ENCODE results near the gene NR3C1. TPM values are rescaled to one million over a fixed set of nuclear protein-coding genes. Genes with fewer than 3 reads are reported as not detected.

Gene NR3C1
- total RNA-seq, 4 donors from 2014 or later: 40.4 to 55.0 (median 45.2) TPM

- DNase-seq (ENCODE audit: low spot score in 2 of 2): no peak
- H3K4me3 ChIP-seq (ENCODE audit: low read depth, poor library complexity, severe bottlenecking): no peak overlapping the region
- 32% methylated on average over 5 of the region's 5 CpGs for WGBS, 2 donors
- intact Hi-C loops (cut with DNase I; ENCODE audit: low total_unique reads): no loop called here
- no peak for TF ChIP-seq CTCF (IDR thresholded peaks at IDR 0.05)
Measured at GRCh38 chr5:143396353-143396940, 7.0 kb downstream of the NR3C1 start.

GRCh38 chr5:143395638-143396352 lies 7.7 kb downstream of the NR3C1 start:
- H3K4me3 ChIP-seq (ENCODE audit: low read depth, poor library complexity, severe bottlenecking): no peak overlapping the region
- no peak for DNase-seq (ENCODE audit: low spot score in 2 of 2)
- 22 to 26% methylated on average over 2 of the region's 2 CpGs for WGBS, 2 donors
- intact Hi-C loops (cut with DNase I; ENCODE audit: low total_unique reads): no loop called here
- TF ChIP-seq POLR2A (IDR thresholded peaks at IDR 0.05) (no peak), CTCF (IDR thresholded peaks at IDR 0.05) (no peak)

GRCh38 chr5:143393524-143393923 lies 10.0 kb downstream of the NR3C1 start:
- no peak for DNase-seq (ENCODE audit: low spot score in 2 of 2)
- H3K4me3 ChIP-seq (ENCODE audit: low read depth, poor library complexity, severe bottlenecking): no peak overlapping the region
- intact Hi-C loops (cut with DNase I; ENCODE audit: low total_unique reads): no loop called here
- TF ChIP-seq CTCF (IDR thresholded peaks at IDR 0.05) (no peak), POLR2A (IDR thresholded peaks at IDR 0.05) (no peak)
- WGBS, 2 donors: 43 to 49% methylated on average over 1 of the region's 1 CpG

GRCh38 chr5:143390941-143391340 lies 12.5 kb downstream of the NR3C1 start:
- DNase-seq (ENCODE audit: low spot score in 2 of 2): no peak
- TF ChIP-seq CTCF (IDR thresholded peaks at IDR 0.05): no peak
- TF ChIP-seq POLR2A (IDR thresholded peaks at IDR 0.05): no peak
- 54 to 65% methylated on average over 2 of the region's 2 CpGs for WGBS, 2 donors
- intact Hi-C loops (cut with DNase I; ENCODE audit: low total_unique reads): no loop called here
- H3K4me3 ChIP-seq (ENCODE audit: low read depth, poor library complexity, severe bottlenecking): no peak overlapping the region

GRCh38 chr5:143390258-143390657 lies 13.2 kb downstream of the NR3C1 start:
- DNase-seq (ENCODE audit: low spot score in 2 of 2): no peak
- H3K4me3 ChIP-seq (ENCODE audit: low read depth, poor library complexity, severe bottlenecking): no peak overlapping the region
- intact Hi-C loops (cut with DNase I; ENCODE audit: low total_unique reads): no loop called here
- no peak for TF ChIP-seq CTCF (IDR thresholded peaks at IDR 0.05)
- no peak for TF ChIP-seq POLR2A (IDR thresholded peaks at IDR 0.05)

GRCh38 chr5:143386725-143387124 lies 16.8 kb downstream of the NR3C1 start:
- intact Hi-C loops (cut with DNase I; ENCODE audit: low total_unique reads): no loop called here
- DNase-seq (ENCODE audit: low spot score in 2 of 2): no peak
- TF ChIP-seq POLR2A (IDR thresholded peaks at IDR 0.05) (no peak), CTCF (IDR thresholded peaks at IDR 0.05) (no peak)
- 42 to 48% methylated on average over 1 of the region's 1 CpG for WGBS, 2 donors
- no peak overlapping the region for H3K4me3 ChIP-seq (ENCODE audit: low read depth, poor library complexity, severe bottlenecking)
